Measurements from ENCODE around the gene HPN.
"Not testable (repeated sequence)": the region's sequence is repeated elsewhere in the genome, so short reads cannot be mapped to it uniquely, and the experiment has no call there.

HPN gene

DNA sequence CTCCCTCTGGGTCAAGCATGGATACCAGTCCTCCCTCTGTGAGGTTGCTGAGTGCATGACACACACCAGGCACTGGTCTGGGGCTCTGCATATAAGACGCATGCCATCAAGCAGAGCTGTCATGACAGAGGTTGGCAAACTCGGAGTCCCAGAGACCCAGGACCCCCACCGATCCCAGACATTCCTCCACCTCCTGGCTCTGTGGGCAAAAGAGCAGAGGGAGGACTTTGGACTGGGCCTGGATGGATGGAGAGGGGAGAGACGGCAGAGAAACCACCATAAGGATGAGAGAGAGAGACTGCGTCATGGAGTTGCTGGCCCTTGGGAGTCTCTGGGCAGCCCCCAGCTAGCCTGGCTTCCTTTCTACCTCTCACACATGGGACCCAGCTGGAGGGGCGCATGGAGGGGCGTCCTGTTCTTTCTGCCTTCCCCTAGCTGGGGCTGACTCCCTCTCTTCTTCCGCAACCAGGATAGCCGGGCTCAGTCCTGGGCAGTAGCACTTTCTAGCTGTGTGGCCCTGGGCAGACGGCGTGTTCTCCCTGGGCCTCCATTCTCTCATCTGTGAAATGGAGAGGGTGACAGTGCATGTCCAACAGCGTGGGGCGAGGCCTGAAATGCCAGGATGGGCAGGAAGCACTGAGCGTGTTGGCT lies 1.6 kb downstream of the HPN start:
- DNase-seq (ENCODE audit: low read depth), result no peak

DNA sequence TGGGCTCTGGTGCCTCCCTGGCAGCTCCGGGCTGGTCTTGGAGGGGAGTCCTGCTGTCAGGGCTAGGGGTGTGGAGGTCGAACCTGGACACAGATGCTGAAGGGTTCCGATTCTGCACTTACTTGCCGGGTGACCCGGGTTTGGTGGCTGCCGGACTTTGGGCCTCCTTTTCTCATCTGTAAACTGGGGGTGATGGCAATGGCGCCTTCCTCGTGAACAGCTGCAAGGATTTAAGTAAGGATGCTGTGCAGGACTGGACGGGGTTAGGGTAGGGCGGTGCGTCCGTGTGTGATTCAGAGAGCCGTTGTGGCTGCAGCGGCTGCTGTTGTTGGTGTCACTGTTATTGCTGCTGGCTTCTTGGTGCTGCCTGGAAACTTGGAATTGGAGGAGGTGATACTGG lies 2.4 kb downstream of the HPN start:
- DNase-seq (ENCODE audit: low read depth), result no peak

DNA sequence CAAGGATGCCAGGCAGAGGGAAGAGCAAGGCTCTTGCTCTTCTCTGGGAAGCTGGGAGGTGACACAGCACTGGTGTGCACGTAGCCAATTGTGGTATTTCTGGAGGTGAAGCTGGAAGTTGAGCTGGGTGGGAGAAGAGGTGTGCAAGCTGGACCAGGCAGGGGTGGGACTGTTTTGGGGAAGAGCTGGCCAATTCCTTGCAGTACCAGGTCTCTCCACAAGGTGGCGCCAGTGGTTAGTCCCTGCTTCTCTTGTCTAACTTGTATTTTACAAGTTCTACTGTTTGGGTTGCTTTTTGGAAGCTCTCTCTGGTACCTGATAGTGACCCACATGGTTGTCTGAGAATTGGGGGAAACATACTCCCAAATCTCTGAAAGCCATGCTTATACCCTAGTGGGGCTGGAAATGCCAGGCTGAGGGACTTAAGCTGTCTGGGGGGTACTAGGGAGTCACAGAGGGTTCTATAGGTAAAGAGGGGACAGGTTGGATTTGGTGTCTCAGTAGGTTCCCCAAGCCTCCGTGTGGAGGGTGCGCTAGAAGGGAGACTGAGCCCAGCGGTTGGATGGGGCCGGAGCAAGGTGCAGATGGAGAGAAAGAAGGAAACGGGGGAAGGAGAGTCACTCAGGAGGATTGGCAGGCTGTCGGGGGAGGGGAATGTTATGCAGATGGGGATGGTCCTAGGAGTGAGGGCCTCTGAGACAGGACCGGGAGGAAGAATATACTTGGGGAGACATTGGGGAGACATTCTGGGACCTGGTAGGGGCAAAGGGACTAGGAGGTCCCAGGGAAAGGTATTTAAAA lies 3.0 kb downstream of the HPN start:
- peak; percentile 53 for DNase-seq (ENCODE audit: low read depth)

DNA sequence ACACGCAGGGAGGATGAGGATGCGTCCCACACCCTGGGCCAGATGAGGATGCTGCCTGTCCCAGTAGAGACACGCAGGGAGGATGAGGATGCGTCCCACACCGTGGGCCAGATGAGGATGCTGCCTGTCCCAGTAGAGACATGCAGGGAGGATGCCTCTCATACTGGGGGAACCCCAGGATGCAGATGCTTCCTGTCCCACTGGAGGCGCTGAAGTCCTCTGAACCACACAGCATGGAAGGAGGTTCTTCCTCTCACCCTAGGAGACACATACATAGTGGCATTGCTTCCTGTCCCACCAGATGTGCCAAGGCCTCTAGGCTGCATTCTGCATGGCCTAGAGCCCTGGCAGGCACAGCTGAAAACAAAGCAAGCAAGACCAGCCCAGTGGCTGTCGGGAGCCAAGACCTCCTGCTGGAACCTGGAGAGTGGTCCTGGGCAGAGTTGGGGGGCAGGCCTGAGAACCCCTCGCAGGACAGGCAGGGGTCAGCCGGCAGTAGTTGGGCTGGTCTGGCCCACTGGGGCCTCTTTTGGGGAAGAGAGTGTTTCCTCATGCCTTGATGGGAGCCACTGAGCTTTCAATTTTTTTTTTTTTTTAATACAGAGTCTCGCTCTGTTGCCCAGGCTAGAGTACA lies 4.3 kb downstream of the HPN start:
- DNase-seq (ENCODE audit: low read depth), result peak; percentile 65

DNA sequence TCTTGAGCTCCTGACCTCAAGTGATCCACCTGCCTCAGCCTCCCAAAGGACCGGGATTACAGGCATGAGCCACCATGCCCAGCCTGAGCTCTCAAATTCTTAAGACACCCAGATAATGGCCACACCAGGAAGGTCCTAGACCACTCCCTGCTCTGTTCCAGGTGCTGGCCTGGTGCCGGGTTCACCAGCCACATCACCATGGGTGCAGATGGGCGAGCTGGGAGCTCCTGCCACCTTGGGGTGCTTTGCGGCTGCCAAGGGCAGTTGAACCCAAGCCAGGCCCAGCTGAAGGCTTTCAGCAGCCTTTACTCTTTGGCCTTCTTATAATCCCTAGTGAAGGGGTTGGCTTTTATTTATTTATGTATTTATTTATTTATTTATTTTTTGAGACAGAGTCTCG lies 4.9 kb downstream of the HPN start:
- DNase-seq (ENCODE audit: low read depth), result no peak

DNA sequence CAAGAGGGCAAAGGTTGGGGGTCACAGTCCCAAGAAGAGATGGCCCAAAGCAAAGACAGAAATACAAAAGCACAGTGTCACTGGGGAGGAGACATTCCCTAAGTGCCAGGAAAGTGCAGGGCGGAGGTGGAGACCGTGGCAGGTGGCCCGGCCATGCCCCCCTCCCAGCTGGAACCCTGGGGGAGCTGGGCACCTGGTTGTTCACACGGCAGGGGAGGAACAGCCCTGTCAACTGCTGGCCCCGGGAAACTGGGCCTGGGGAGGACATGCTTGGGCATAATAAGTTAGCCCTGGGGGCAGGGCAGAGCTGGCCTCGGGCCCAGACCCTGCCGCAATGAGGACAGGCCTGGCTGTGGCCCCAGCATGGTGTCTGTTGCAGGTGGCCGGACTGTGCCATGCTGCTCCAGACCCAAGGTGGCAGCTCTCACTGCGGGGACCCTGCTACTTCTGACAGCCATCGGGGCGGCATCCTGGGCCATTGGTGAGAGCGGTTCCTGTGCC lies 7.4 kb downstream of the HPN start:
- no peak for DNase-seq (ENCODE audit: low read depth)

DNA sequence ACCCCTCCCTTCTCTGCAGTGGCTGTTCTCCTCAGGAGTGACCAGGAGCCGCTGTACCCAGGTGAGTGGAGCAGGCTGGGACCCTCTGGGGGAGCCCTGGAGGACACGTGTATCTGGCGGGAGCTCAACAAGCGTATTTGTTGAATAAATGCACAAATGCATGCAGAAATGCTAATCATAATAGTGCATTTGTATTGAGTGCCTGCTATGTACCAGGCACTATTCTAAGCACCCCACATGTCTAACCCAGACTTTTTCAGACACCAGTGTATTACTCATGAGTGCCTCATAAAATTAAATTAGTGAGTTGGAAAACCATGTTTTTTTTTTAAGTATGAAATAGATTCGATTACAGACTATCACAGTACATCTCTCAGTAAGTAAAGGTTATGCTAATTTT lies 7.9 kb downstream of the HPN start:
- DNase-seq (ENCODE audit: low read depth), result no peak

DNA sequence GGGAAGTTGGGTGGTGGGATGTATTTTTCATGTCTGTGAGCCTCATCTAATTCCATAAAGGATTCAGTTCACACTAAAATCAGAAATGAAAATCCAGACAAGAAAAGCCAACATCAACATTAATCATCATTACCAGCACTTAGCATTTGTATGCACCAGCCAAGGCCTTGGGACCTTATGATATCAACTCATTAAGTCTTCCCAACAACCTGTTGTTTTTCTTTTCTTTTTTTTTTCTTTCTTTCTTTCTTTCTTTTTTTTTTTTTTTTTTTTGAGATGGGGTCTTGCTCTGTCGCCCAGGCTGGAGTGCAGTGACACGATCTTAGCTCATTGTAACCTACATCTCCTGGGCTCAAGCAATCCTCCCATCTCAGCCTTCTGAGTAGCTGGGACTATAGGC lies 9.1 kb downstream of the HPN start:
- DNase-seq (ENCODE audit: low read depth), result not testable (repeated sequence)

DNA sequence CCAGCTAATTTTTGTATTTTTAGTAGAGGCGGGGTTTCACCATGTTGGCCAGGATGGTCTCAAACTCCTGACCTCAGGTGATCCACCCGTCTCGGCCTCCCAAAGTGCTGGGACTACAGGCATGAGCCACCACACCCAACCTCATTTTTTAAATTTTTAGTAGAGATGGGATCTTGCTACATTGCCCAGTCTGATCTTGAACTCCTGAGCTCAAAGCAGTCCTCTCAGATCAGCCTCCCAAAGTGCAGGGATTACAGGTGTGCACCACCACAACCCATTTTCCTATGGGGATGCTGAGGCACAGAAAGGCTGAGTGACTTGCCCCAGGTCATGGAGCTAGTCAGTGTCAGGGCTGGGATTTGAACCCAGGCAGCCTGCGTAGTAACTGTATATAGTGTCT lies 9.7 kb downstream of the HPN start:
- DNase-seq (ENCODE audit: low read depth), result not testable (repeated sequence)

DNA sequence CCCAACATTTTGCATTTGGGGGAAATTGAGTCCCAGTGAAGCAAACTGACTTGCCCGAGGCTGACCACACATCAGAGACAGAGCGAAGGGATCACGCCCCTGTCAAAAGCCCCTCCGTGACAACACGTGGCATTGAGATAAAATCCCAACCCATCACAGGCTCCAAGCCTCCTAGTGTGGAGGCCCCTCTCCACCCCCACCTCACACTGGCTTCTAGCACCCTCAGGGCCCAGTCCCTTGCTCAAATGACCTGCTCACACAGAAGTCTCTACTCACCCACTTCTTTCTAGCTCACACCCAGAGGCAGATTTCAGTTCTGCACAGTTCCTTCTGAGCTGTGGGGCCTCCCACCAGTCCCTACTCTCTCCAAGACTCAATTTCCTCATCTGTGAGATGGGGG lies 10.3 kb downstream of the HPN start:
- DNase-seq (ENCODE audit: low read depth), result no peak

DNA sequence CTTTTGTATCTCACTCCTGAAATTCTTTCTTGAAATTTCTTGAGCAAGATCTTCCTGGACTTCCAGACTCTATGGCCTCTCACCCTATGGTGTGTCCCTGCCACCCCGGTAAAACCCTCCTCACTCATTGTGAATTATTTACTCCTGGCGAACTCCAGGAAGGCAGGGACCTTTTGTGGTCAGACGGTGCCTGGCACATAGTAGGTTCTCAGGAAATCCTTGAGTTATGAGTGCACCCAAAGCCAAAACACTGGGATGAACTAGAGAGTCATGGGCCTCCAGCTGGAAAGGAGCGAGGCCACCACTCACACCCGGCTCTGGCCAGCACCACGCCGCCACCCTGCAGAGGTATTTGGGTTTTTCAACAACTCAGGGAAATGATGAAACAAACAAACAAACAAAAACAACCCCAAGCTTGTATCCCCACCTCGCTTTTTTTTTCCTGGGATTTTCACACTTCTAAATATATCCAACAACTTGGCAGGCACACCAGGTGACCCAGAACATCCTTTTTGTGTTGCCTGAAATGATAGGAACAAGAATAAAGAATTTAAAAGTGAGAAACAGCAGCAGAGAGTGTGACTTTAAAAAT lies 11.2 kb downstream of the HPN start:
- DNase-seq (ENCODE audit: low read depth), result no peak

DNA sequence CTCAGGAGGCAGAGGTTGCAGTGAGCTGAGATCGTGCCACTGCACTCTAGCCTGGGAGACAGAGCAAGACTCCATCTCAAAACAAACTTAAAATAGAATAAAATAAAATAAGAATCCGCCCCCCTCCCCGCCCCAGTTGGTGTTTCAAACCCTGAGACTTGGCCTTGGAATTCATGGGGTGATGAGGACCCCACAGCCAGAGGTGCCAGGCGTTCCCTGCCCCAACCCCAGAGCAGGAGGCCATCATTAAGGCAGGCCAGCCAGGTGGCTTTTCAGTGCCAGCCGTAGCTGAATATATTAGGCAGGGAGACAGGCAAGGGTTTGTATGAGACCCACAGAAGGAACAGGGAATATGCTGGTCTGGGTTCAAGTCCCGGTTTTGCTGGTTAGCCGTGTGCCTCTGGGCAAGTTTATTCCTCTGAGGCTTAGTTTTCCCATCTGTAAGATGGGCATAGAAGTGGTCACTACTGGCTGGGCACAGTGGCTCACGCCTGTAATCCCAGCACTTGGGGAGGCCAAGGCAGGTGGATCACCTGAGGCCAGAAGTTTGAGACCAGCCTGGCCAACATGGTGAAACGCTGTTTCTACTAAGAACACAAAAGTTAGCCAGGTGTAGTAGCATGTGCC lies 12.3 kb downstream of the HPN start:
- no peak for DNase-seq (ENCODE audit: low read depth)

DNA sequence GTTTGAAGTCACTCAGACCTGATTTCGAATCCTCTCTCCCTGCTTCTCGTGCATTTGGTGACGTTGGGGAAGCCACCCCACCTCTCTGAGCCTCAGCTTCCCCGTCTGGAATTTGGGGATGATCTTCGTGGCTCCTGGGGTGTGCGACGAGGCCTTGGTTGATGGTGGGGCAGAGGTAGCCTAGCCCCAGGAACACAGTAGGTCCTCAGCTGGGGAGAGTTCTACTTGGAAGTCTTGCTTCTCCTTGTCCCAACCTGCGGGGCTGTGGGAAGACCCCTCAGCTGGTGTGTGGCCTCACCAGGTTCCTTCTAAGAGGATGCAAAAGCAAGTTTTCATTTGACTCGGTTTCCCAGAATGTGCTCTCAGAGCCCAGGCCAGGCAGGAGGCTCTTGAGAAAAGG lies 13.1 kb downstream of the HPN start:
- DNase-seq (ENCODE audit: low read depth), result no peak

DNA sequence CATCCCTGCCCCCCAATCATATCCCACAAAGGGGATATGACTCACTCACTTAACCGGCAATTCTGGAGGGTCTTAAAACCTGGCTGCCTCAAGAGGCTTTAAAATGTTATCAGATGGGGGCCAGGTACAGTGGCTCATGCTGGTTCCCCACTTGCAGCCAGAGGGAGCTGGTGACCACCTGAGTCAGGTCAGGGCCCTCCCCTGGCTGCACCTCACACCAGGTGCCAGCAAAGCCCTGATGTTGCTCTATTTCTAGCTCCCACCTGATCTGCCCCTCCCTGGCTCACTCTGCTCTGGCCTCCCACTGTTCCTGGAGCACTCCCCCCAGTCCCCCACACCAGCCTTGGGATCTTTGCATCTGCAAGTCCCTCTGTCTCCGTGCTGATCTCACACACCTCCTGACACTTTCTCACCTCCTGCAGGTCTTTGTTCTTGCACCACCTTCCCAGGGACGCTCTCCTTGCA lies 14.2 kb downstream of the HPN start:
- DNase-seq (ENCODE audit: low read depth), result peak; percentile 8

DNA sequence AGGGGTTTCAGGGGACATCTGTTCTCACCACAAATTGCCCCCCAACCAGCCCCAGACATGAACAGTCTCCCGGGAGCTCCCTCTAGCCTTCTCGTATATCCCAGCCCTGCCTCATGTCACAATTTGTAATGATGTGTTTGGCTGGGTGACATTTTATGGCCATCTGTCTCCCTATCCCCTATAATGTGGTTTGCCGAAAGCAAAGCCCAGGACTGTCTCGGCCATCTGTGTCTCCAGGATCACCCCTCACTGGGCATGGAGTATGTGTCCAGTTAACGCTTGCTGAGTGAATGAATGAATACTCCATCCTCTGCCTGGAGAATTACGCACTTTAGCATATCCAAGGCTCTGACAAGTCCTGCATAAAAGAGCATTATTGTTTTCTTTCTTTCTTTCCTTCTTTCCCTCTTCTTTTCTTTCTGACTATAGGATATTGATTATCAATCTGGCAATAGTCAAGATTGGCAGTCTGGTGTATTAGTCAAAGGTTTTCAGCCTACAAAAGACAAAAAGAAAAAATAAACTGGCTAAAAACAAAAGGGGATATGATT lies 15.1 kb downstream of the HPN start:
- no peak for DNase-seq (ENCODE audit: low read depth)

DNA sequence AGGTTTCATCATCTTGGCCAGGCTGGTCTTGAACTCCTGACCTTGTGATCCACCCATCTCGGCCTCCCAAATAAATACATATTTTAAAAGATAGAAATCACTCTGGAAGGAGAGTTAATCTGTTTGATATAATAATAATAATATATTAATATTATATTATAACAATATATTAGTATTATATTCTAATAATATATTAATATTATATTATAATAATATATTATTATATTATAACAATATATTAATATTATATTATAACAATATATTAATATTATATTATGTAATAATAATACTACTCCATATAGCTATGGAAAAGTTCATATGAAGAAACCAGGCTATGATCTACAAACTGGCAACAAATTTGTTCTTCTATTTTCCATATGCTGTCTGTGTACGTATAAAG lies 16.8 kb downstream of the HPN start:
- DNase-seq (ENCODE audit: low read depth), result no peak

DNA sequence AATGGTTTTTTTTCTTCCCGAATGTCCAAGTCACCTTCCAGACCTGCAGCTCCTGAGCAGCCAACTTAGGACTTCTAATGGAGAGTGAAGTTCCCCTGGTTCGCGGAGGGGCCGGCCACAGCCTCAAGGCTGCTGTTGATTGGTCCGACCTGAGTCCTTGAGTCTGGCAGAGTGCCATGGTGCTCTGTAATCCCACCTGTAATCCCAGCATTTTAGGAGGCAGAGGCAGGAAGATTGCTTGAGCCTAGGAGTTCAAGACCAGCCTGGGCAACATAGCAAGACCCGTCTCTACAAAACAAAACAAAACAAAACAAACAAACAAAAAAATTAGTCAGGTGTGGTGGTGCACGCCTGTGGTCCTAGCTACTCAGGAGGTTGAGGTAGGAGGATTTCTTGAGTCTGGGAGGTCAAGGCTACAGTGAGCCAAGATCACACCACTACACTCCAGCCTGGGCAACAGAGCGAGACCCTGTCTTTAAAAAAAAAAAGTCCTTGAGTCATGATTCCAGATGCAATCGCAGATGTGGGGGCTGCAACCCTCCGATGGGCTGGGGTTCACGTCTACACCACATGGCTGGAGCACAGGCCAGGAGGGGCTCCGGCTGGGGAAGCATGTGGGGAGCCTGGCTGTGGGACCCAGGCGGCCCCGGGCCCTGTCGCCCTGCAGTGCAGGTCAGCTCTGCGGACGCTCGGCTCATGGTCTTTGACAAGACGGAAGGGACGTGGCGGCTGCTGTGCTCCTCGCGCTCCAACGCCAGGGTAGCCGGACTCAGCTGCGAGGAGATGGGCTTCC lies 17.7 kb downstream of the HPN start:
- no peak for DNase-seq (ENCODE audit: low read depth)

DNA sequence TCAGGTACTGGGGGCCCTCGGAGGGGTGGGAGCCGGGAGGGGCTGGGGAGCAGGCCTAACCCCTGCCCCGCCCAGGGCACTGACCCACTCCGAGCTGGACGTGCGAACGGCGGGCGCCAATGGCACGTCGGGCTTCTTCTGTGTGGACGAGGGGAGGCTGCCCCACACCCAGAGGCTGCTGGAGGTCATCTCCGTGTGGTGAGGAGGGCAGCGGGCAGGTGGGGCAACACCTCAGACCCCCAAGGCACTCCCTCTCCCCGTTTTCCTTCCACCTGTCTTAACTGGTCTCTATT lies 18.2 kb downstream of the HPN start:
- DNase-seq (ENCODE audit: low read depth), result no peak

DNA sequence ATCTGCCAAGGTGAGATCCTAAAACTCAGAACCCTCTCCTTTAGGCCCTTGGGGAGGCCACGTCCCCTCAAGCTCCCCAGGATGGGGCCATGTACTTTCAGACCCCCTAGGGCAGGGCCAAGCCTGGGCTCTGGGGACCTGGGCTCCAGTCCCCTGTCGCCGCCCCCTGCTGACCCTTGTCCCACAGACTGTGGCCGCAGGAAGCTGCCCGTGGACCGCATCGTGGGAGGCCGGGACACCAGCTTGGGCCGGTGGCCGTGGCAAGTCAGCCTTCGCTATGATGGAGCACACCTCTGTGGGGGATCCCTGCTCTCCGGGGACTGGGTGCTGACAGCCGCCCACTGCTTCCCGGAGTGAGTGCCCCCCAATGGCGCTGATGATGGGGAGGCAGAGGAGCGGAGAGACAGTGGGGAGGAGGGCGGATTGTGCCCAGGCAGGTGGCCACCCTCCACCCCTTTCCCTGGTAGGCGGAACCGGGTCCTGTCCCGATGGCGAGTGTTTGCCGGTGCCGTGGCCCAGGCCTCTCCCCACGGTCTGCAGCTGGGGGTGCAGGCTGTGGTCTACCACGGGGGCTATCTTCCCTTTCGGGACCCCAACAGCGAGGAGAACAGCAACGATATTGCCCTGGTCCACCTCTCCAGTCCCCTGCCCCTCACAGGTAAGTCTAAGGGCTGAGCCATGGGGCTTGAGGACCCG lies 18.8 kb downstream of the HPN start:
- no peak for DNase-seq (ENCODE audit: low read depth)

DNA sequence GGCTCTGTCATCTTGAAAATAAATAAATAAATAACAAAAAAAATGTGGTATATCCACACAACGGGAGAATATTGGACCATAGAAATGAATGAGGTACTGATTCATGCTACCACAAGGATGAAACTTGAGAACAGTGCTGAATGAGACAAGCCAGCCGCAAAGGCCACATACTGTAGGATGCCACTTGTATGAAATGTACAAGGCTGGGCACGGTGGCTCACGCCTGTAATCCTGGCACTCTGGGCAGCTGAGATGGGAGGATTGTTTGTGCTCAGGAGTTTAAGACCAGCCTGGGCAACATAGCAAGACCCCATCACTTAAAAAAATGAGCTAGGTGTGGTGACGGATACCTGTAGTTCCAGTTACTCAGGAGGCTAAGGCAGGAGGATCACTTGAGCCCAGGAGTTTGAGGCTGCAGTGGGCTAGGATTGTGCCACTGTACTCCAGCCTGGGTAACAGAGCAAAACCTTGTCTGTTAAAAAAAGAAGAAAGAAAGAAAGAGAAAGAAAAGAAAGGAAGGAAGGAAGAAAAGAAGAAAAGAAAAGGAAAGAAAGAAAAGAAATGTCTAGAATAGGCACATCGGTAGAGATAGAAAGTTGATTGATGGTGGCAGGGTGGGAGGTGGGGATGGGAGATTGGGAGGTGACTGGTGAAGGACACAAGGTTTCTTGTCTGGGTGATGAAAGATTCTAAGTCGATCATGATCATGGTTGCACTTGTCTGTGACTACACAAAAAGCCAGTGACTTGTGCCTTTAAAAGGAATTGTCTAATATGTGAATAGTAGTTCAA lies 20.3 kb downstream of the HPN start:
- DNase-seq (ENCODE audit: low read depth), result peak; percentile 44
